ENCODE measurements around the gene SMCO3. TPM values are rescaled to one million over a fixed set of nuclear protein-coding genes. Genes with fewer than 3 reads are reported as not detected.

Gene SMCO3
- total RNA-seq, 1 donor from 2014 or later, result 0.14 TPM

- intact Hi-C loops (cut with micrococcal nuclease), result no loop called here
- no peak for DNase-seq
- Histone ChIP-seq H3K27me3 (ENCODE audit: low read depth) (no peaks in the 10 kb centered on the region), H3K36me3 (no peaks in the 10 kb centered on the region), H3K27ac (replicated peaks) (peak overlapping the region; percentile 36), H3K4me3 (no peak overlapping the region), H3K4me1 (peaks cover 29% of the 10 kb centered on the region), H3K9me3 (replicated peaks) (no peaks in the 10 kb centered on the region)
- no peak for TF ChIP-seq CTCF (IDR thresholded peaks at IDR 0.05; ENCODE audit: borderline replicate concordance)
Observed at GRCh38 chr12:14777271-14777670, 36.7 kb downstream of the SMCO3 start.

GRCh38 chr12:14776236-14776961 is 37.6 kb downstream of the SMCO3 start:
- Histone ChIP-seq H3K27me3 (ENCODE audit: low read depth) (no peaks in the 10 kb centered on the region), H3K4me1 (peaks cover 31% of the 10 kb centered on the region), H3K36me3 (no peaks in the 10 kb centered on the region), H3K9me3 (replicated peaks) (no peaks in the 10 kb centered on the region), H3K27ac (replicated peaks) (peak overlapping the region; percentile 94), H3K4me3 (peak overlapping the region; percentile 81)
- DNase-seq, result no peak
- peak; percentile 26 for TF ChIP-seq CTCF (IDR thresholded peaks at IDR 0.05; ENCODE audit: borderline replicate concordance)
- intact Hi-C loops (cut with micrococcal nuclease), result no loop called here

- TF ChIP-seq CTCF (IDR thresholded peaks at IDR 0.05; ENCODE audit: borderline replicate concordance), result no peak
- Histone ChIP-seq H3K27me3 (ENCODE audit: low read depth) (no peaks in the 10 kb centered on the region), H3K27ac (replicated peaks) (peak overlapping the region; percentile 94), H3K4me1 (peaks cover 39% of the 10 kb centered on the region), H3K4me3 (peak overlapping the region; percentile 81), H3K9me3 (replicated peaks) (no peaks in the 10 kb centered on the region), H3K36me3 (no peaks in the 10 kb centered on the region)
- intact Hi-C loops (cut with micrococcal nuclease), result no loop called here
- no peak for DNase-seq
Observed at GRCh38 chr12:14775636-14775980, 38.4 kb downstream of the SMCO3 start.

- no peaks in the 10 kb centered on the region for H3K36me3 ChIP-seq
- peaks cover 45% of the 10 kb centered on the region for H3K4me1 ChIP-seq
- DNase-seq, result peak; percentile 31
- H3K27me3 ChIP-seq (ENCODE audit: low read depth), result no peaks in the 10 kb centered on the region
- peak overlapping the region; percentile 81 for H3K4me3 ChIP-seq
- intact Hi-C loops (cut with micrococcal nuclease), result loop anchor here (5.0 kb wide), 1 partner anchor 222 kb away; no protein-coding TSS in a partner anchor
- H3K27ac ChIP-seq (replicated peaks), result peak overlapping the region; percentile 94
- no peaks in the 10 kb centered on the region for H3K9me3 ChIP-seq (replicated peaks)
- TF ChIP-seq CTCF (IDR thresholded peaks at IDR 0.05; ENCODE audit: borderline replicate concordance), result no peak
Observed at GRCh38 chr12:14774906-14775635, 38.9 kb downstream of the SMCO3 start.

GRCh38 chr12:14774074-14774905 is 39.7 kb downstream of the SMCO3 start:
- DNase-seq, result peak; percentile 93
- intact Hi-C loops (cut with micrococcal nuclease), result loop anchor here (5.0 kb wide), 1 partner anchor 223 kb away; no protein-coding TSS in a partner anchor
- peaks cover 50% of the 10 kb centered on the region for H3K4me1 ChIP-seq

More at GRCh38 chr12:14774074-14774905, 39.7 kb downstream of the SMCO3 start:
- peak overlapping the region; percentile 94 for H3K27ac ChIP-seq (replicated peaks)
- TF ChIP-seq CTCF (IDR thresholded peaks at IDR 0.05; ENCODE audit: borderline replicate concordance), result peak; percentile 17
- H3K36me3 ChIP-seq, result no peaks in the 10 kb centered on the region
- no peaks in the 10 kb centered on the region for H3K27me3 ChIP-seq (ENCODE audit: low read depth)
- peak overlapping the region; percentile 81 for H3K4me3 ChIP-seq
- no peaks in the 10 kb centered on the region for H3K9me3 ChIP-seq (replicated peaks)
